ENCODE data around the gene GPR22.

Gene GPR22

GRCh38 chr7:107506674-107507339, 37.0 kb downstream of the GPR22 start:
- no peak for TF ChIP-seq CTCF (IDR thresholded peaks at IDR 0.05)
